Activated CD8-positive, alpha-beta T cell treated with anti-CD3 and anti-CD28 coated beads, Interleukin-2, amount 10 ng/mL, durations not matched to agents 7 days and 5 days (primary cell): ENCODE results near the gene NAV1. TPM values are rescaled to one million over a fixed set of nuclear protein-coding genes. Genes with fewer than 3 reads are reported as not detected.

Experiments used
- ATAC-seq: fragments of 150-1000 bp; cut with Tn5 transposase; one replicate; pipeline ENCODE4 v1.10.0; 2021; ENCODE audit warnings: moderate library complexity
- CTCF ChIA-PET: fragments of 350-600 bp; sonication (Branson Sonifier 250); formaldehyde crosslinking; loops from one replicate; lab custom pipeline; 2021; ENCODE audit warnings: antibody characterized with exemption; lab: Charles Lee
- POLR2A ChIA-PET: fragments of 350-600 bp; sonication (Branson Sonifier 250); formaldehyde crosslinking; loops from one replicate; lab custom pipeline; 2021; ENCODE audit warnings: antibody characterized with exemption; lab: Charles Lee
- DNase-seq: peaks from one replicate; pipeline ENCODE4 v3.0.0-alpha.2; 2020
- H3K27ac Mint-ChIP-seq: one replicate; pipeline ENCODE4 v1.8.0; 2021; ENCODE audit warnings: mild to moderate bottlenecking, mixed read lengths
- H3K27me3 Mint-ChIP-seq: one replicate; pipeline ENCODE4 v1.8.0; 2021; ENCODE audit warnings: low read depth, mixed read lengths
- H3K36me3 Mint-ChIP-seq: one replicate; pipeline ENCODE4 v1.8.0; 2021; ENCODE audit warnings: low read depth, mixed read lengths
- H3K4me1 Mint-ChIP-seq: one replicate; pipeline ENCODE4 v1.8.0; 2021; ENCODE audit warnings: low read depth, mixed read lengths
- H3K4me3 Mint-ChIP-seq: one replicate; pipeline ENCODE4 v1.8.0; 2021; ENCODE audit warnings: mild to moderate bottlenecking, mixed read lengths
- H3K9me3 Mint-ChIP-seq: one replicate; pipeline ENCODE4 v1.8.0; 2022; ENCODE audit warnings: mixed read lengths; ENCODE audit not compliant: insufficient read depth
- total RNA-seq, 2 experiments: library from RNA; stranded (reverse); gene quantifications; one replicate each; pipeline ENCODE4 v1.2.3, GENCODE V29; 2021

NAV1 gene
- total RNA-seq, 2 experiments from 2014 or later = 1.1 to 1.9 TPM

DNA sequence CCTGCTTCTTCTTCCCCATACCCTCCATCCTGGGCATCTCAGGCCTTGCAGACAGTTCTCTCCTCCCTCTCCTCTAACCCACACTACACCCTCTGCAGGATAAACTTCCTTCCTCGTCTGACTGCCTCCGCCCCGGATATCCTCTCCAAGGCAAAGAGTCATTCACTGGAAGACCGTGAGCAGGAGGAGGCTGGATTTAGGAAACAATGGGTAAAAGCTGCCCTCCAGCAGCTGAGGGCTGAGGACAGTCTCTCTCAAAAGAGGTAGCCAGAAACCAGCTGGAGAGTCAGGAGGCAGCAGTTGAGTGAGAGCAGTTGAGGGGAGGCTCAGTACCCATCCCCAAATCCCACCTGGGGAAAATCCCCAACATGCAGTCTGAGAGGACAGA lies 33.4 kb upstream of the NAV1 start:
- peaks cover 14% of the 10 kb centered on the region for H3K36me3 Mint-ChIP-seq
- ATAC-seq = no peak
- no peaks in the 10 kb centered on the region for H3K27me3 Mint-ChIP-seq
- no peaks in the 10 kb centered on the region for H3K9me3 Mint-ChIP-seq
- peak overlapping the region; percentile 93 for H3K27ac Mint-ChIP-seq
- POLR2A ChIA-PET = interaction anchor here (0.6 to 1.1 kb wide), 2 partner anchors 24 kb away, joined by 3 read pairs; no protein-coding TSS in a partner anchor
- no peak for DNase-seq
- CTCF ChIA-PET = interaction anchor here (1.4 to 7.7 kb wide), 3 partner anchors 23 to 69 kb away, joined by 4 to 82 read pairs (median 16); no protein-coding TSS in a partner anchor
- peaks cover 55% of the 10 kb centered on the region for H3K4me1 Mint-ChIP-seq
- H3K4me3 Mint-ChIP-seq = peak overlapping the region; percentile 90

- ChIA-PET POLR2A (interaction anchor here (0.6 to 2.5 kb wide), 3 partner anchors 10 to 24 kb away, joined by 3 to 9 read pairs (median 6); no protein-coding TSS in a partner anchor), CTCF (interaction anchor here (0.6 to 2.9 kb wide), 4 partner anchors 24 to 70 kb away, joined by 3 to 39 read pairs (median 10); no protein-coding TSS in a partner anchor)
- Mint-ChIP-seq H3K27me3 (no peaks in the 10 kb centered on the region), H3K36me3 (peaks cover 14% of the 10 kb centered on the region), H3K4me3 (peak overlapping the region; percentile 90), H3K27ac (peak overlapping the region; percentile 93), H3K9me3 (no peaks in the 10 kb centered on the region), H3K4me1 (peaks cover 55% of the 10 kb centered on the region)
- ATAC-seq (no peak), DNase-seq (no peak)
Observed at GRCh38 chr1:201506092-201506491, 32.8 kb upstream of the NAV1 start.

- no peaks in the 10 kb centered on the region for H3K9me3 Mint-ChIP-seq
- ChIA-PET CTCF (interaction anchor here (1.2 to 2.9 kb wide), 6 partner anchors 9 to 71 kb away, joined by 4 to 39 read pairs (median 6); no protein-coding TSS in a partner anchor), POLR2A (interaction anchor here (0.6 to 2.5 kb wide), 8 partner anchors 8 to 715 kb away, joined by 3 to 11 read pairs (median 6); no protein-coding TSS in a partner anchor)
- no peaks in the 10 kb centered on the region for H3K27me3 Mint-ChIP-seq
- peaks cover 14% of the 10 kb centered on the region for H3K36me3 Mint-ChIP-seq
- H3K4me1 Mint-ChIP-seq = peaks cover 59% of the 10 kb centered on the region
- H3K4me3 Mint-ChIP-seq = peak within 1 kb of the TSS; percentile 90
- ATAC-seq (peak; percentile 96), DNase-seq (peak; percentile 89)
- peak within 1 kb of the TSS; percentile 93 for H3K27ac Mint-ChIP-seq
Observed at GRCh38 chr1:201506557-201507359, 32.2 kb upstream of the NAV1 start, which contains the start of gene CSRP1. Gene CSRP1, minus strand, starts transcription at chr1:201507123. Its CDS starts 10,820 bp downstream, at chr1:201496303.

- DNase-seq (no peak), ATAC-seq (no peak)
- Mint-ChIP-seq H3K27ac (peak overlapping the region; percentile 90), H3K4me1 (peaks cover 63% of the 10 kb centered on the region), H3K9me3 (no peaks in the 10 kb centered on the region), H3K27me3 (no peaks in the 10 kb centered on the region), H3K4me3 (peak overlapping the region; percentile 90), H3K36me3 (peaks cover 14% of the 10 kb centered on the region)
- ChIA-PET POLR2A (interaction anchor here (0.6 to 2.5 kb wide), 9 partner anchors 9 to 715 kb away, joined by 3 to 11 read pairs (median 6); no protein-coding TSS in a partner anchor), CTCF (interaction anchor here (1.2 to 2.9 kb wide), 5 partner anchors 9 to 72 kb away, joined by 4 to 39 read pairs (median 7); no protein-coding TSS in a partner anchor)
Observed at GRCh38 chr1:201507360-201507675, 31.6 kb upstream of the NAV1 start.

DNA sequence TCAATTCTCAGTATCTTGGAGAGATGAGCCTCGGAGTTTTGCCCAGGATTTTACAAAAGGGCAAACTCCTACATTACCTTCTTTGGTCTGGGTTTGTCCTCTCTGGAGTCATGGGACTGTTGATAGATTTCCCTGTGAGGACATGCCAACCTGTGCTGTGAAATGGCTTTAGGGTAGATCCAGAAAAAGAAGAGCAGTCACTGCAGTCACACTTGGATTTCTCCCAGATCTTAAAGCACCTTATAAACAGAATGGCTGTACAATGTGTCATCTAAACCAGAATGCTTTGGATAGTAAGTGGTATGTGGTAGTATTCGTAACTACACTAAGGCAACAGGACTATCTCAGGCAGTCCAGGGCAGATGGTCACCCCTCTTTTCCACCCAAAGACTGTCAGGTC lies 30.1 kb upstream of the NAV1 start:
- ChIA-PET CTCF (interaction anchor here (1.2 to 11.2 kb wide), 4 partner anchors 22 to 73 kb away, joined by 3 to 373 read pairs (median 114); no protein-coding TSS in a partner anchor), POLR2A (no interaction called here)
- no peak for ATAC-seq
- Mint-ChIP-seq H3K27me3 (no peaks in the 10 kb centered on the region), H3K9me3 (no peaks in the 10 kb centered on the region), H3K36me3 (peaks cover 9% of the 10 kb centered on the region), H3K4me1 (peaks cover 53% of the 10 kb centered on the region), H3K4me3 (no peak overlapping the region), H3K27ac (no peak overlapping the region)
- DNase-seq = no peak

DNA sequence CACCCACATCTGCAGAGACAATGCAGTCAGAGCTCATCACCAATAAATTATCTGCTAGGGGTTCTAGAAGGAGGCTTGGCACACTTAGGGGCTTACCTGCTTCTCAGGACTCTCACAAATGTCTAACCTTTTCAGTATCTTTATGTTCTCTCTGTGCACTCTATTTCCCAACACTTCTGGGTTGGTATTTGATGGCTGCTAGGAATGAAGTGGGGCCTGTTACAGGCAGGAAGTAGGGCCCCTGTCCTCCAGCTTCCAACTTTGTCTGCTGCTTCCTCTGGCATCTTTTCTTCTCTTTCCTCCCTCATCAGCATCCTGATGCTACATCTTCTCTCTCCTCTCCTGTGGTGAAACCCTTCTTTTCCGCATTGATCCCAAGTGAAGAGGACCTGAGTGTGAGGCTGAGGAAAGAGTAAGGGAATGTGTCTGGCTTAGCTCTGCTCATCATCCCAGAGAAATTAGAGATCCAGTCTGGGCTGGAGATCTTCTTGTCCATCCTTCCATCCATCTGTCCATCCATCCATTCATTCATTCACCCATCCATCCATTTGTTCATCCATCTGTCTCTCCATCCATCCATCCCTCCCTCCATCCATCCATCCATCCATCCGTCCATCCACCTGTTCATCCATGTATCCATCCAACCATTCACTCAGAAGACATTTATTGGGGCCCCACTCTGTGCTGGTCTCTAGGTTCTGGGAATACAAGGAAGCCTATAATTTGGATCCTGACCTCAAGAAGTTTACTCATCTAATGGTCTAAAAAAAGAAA lies 29.1 kb upstream of the NAV1 start:
- POLR2A ChIA-PET = interaction anchor here (0.6 to 1.0 kb wide), 2 partner anchors 11 to 27 kb away, joined by 3 to 4 read pairs; no protein-coding TSS in a partner anchor

GRCh38 chr1:201510734-201511133 lies 28.2 kb upstream of the NAV1 start:
- no peak for DNase-seq
- peaks cover 45% of the 10 kb centered on the region for H3K4me1 Mint-ChIP-seq
- POLR2A ChIA-PET = no interaction called here
- ATAC-seq = no peak
- CTCF ChIA-PET = interaction anchor here (1.0 to 11.2 kb wide), 7 partner anchors 12 to 77 kb away, joined by 3 to 373 read pairs (median 53); no protein-coding TSS in a partner anchor
- H3K4me3 Mint-ChIP-seq = no peak overlapping the region
- H3K36me3 Mint-ChIP-seq = peaks cover 2% of the 10 kb centered on the region
- H3K9me3 Mint-ChIP-seq = no peaks in the 10 kb centered on the region
- H3K27me3 Mint-ChIP-seq = no peaks in the 10 kb centered on the region
- H3K27ac Mint-ChIP-seq = no peak overlapping the region

More for the DNA sequence above, 29.1 kb upstream of the NAV1 start:
- ATAC-seq = no peak
- no peaks in the 10 kb centered on the region for H3K9me3 Mint-ChIP-seq
- peaks cover 48% of the 10 kb centered on the region for H3K4me1 Mint-ChIP-seq
- H3K27ac Mint-ChIP-seq = no peak overlapping the region
- no peak for DNase-seq
- no peak overlapping the region for H3K4me3 Mint-ChIP-seq
- CTCF ChIA-PET = interaction anchor here (1.1 to 11.2 kb wide), 6 partner anchors 11 to 74 kb away, joined by 3 to 373 read pairs (median 102); no protein-coding TSS in a partner anchor
- peaks cover 6% of the 10 kb centered on the region for H3K36me3 Mint-ChIP-seq
- H3K27me3 Mint-ChIP-seq = no peaks in the 10 kb centered on the region

- H3K4me1 Mint-ChIP-seq = peaks cover 40% of the 10 kb centered on the region
- POLR2A ChIA-PET = interaction anchor here (1.1 to 2.6 kb wide), 2 partner anchors 30 to 64 kb away, joined by 4 to 17 read pairs; no protein-coding TSS in a partner anchor
- no peak for ATAC-seq
Observed at GRCh38 chr1:201511396-201511940, 27.5 kb upstream of the NAV1 start.

GRCh38 chr1:201511941-201512539 lies 26.9 kb upstream of the NAV1 start:
- POLR2A ChIA-PET = interaction anchor here (1.1 to 2.6 kb wide), 2 partner anchors 30 to 64 kb away, joined by 4 to 17 read pairs; no protein-coding TSS in a partner anchor
- no peak overlapping the region for H3K27ac Mint-ChIP-seq
- no peak for DNase-seq

More at GRCh38 chr1:201511396-201511940, 27.5 kb upstream of the NAV1 start:
- H3K4me3 Mint-ChIP-seq = no peak overlapping the region
- CTCF ChIA-PET = interaction anchor here (1.0 to 11.2 kb wide), 12 partner anchors 11 to 78 kb away, joined by 3 to 373 read pairs (median 22); no protein-coding TSS in a partner anchor
- DNase-seq = no peak
- no peaks in the 10 kb centered on the region for H3K36me3 Mint-ChIP-seq
- H3K9me3 Mint-ChIP-seq = no peaks in the 10 kb centered on the region
- H3K27ac Mint-ChIP-seq = no peak overlapping the region
- H3K27me3 Mint-ChIP-seq = no peaks in the 10 kb centered on the region

GRCh38 chr1:201513498-201514243 lies 25.3 kb upstream of the NAV1 start:
- DNase-seq (no peak), ATAC-seq (no peak)
- Mint-ChIP-seq H3K36me3 (no peaks in the 10 kb centered on the region), H3K27me3 (no peaks in the 10 kb centered on the region), H3K4me1 (peaks cover 32% of the 10 kb centered on the region), H3K4me3 (no peak overlapping the region), H3K27ac (no peak overlapping the region), H3K9me3 (no peaks in the 10 kb centered on the region)
- CTCF ChIA-PET = interaction anchor here (0.7 to 11.2 kb wide), 37 partner anchors 9 to 361 kb away, joined by 3 to 373 read pairs (median 5); partner anchors contain the start of genes NAV1 and PHLDA3
- POLR2A ChIA-PET = interaction anchor here (1.8 to 2.6 kb wide), 2 partner anchors 12 to 32 kb away, joined by 4 to 17 read pairs; no protein-coding TSS in a partner anchor

More at GRCh38 chr1:201511941-201512539, 26.9 kb upstream of the NAV1 start:
- H3K4me1 Mint-ChIP-seq = peaks cover 41% of the 10 kb centered on the region
- CTCF ChIA-PET = interaction anchor here (0.8 to 11.2 kb wide), 27 partner anchors 11 to 336 kb away, joined by 3 to 373 read pairs (median 5); partner anchors contain the start of gene NAV1
- H3K4me3 Mint-ChIP-seq = no peak overlapping the region
- no peaks in the 10 kb centered on the region for H3K36me3 Mint-ChIP-seq
- ATAC-seq = no peak
- no peaks in the 10 kb centered on the region for H3K27me3 Mint-ChIP-seq
- H3K9me3 Mint-ChIP-seq = no peaks in the 10 kb centered on the region
